ENCODE data around the gene JADE2.

JADE2 gene

GRCh38 chr5:134534058-134534725 lies 8.7 kb downstream of the JADE2 start:
- no peak for DNase-seq (ENCODE audit: extremely low read depth, low read depth)
- no peak for TF ChIP-seq CTCF (IDR thresholded peaks at IDR 0.05; ENCODE audit: low read depth, low read length)

DNA sequence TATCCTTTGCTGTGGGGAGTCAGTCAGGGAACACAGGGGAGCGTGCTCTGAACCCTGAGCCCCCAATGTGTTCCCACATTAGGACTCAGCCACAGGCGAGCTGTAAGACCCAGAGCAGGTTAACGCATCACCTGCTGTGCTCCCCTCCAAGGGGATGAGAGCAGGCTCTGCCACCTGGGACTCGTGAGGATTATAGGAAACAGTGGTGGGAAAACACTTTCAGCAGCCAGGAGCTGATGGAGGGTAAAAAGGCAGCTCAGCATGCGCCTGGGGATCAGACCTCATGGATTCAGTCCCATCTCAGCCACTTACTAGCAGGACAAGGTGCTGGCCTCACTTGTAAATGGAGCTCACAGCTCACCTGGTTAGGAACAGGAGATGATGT lies 9.2 kb downstream of the JADE2 start:
- DNase-seq (ENCODE audit: extremely low read depth, low read depth) = no peak

GRCh38 chr5:134536876-134537275 lies 11.4 kb downstream of the JADE2 start:
- no peak for DNase-seq (ENCODE audit: extremely low read depth, low read depth)

More for the DNA sequence above, 9.2 kb downstream of the JADE2 start:
- no peak for TF ChIP-seq CTCF (IDR thresholded peaks at IDR 0.05; ENCODE audit: low read depth, low read length)

DNA sequence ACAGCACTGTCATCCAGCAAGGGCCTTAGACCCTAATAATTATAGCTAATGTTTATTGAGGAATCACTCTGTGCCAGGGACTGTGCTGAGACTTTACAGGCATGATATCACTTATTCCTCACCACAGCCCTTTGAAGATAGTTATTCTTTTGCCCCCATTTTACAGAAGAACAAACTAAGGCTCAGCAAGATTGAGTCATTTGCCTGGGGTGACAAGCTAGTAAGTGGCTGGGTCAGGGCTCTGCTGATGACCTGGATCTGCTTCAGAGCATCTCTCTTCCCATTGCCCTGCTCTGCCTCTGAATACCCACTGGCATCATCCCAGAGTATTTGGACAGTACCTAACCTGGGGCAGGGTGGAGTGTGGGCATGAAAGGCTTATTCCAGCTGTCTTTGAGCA lies 11.8 kb downstream of the JADE2 start:
- no peak for DNase-seq (ENCODE audit: extremely low read depth, low read depth)
- no peak for TF ChIP-seq CTCF (IDR thresholded peaks at IDR 0.05; ENCODE audit: low read depth, low read length)

More at GRCh38 chr5:134536876-134537275, 11.4 kb downstream of the JADE2 start:
- TF ChIP-seq CTCF (IDR thresholded peaks at IDR 0.05; ENCODE audit: low read depth, low read length) = no peak

DNA sequence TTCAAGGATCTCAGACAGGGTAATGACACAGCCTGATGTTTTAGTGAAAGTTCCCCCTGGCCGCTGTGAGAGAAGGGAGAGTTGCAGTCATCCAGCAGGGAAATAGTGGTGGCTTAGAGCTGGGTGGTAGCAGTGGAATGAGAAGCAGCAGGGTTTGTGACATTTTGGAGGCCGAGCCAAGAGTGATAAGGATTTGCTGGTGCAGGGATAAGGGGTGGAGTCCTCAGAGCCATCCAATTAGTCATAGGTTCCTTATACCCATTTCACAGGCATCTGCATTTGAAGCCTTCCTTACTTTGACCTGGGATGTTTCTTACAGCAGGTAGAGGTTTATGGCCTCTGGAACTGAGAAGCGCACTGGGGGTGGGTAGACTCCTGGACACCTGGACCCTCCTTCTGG lies 12.8 kb downstream of the JADE2 start:
- no peak for DNase-seq (ENCODE audit: extremely low read depth, low read depth)
- no peak for TF ChIP-seq CTCF (IDR thresholded peaks at IDR 0.05; ENCODE audit: low read depth, low read length)

- no peak for TF ChIP-seq CTCF (IDR thresholded peaks at IDR 0.05; ENCODE audit: low read depth, low read length)
- no peak for DNase-seq (ENCODE audit: extremely low read depth, low read depth)
These were observed 14.3 kb downstream of the JADE2 start for GRCh38 chr5:134539732-134540131.

GRCh38 chr5:134540747-134541733 lies 15.6 kb downstream of the JADE2 start:
- no peak for DNase-seq (ENCODE audit: extremely low read depth, low read depth)
- TF ChIP-seq CTCF (IDR thresholded peaks at IDR 0.05; ENCODE audit: low read depth, low read length) = no peak
